ENCODE measurements around the gene CELF3. TPM values are rescaled to one million over a fixed set of nuclear protein-coding genes. Genes with fewer than 3 reads are reported as not detected.

CELF3 gene
- polyA plus RNA-seq, 1 of the 3 experiments (the other 2 are of a cell fraction), result 0.25 TPM

GRCh38 chr1:151668090-151668489 is 48.5 kb downstream of the CELF3 start:
- Histone ChIP-seq H3K27me3 (ENCODE audit: insufficient read depth) (no peaks in the 10 kb centered on the region), H3K79me2 (ENCODE audit: insufficient read depth) (peaks cover 15% of the 10 kb centered on the region; the same call in 1 of the 2 replicates), H3K4me1 (ENCODE audit: control insufficient read depth in 1 of 2, insufficient read depth in 2 of 2, low read depth in 1 of 2, low read length in 1 of 2) (no peaks in the 10 kb centered on the region; a peak in 1 of 4 replicates), H3K27ac (ENCODE audit: low read depth in 2 of 2, low read length in 1 of 2) (no peak overlapping the region), H3K36me3 (replicated peaks in 1 of 2; ENCODE audit: control insufficient read depth in 1 of 2, insufficient read depth in 2 of 2, low read length in 1 of 2) (peaks cover 45 to 49% of the 10 kb centered on the region in 2 experiments), H3K9ac (no peak overlapping the region), H2AFZ (ENCODE audit: low read depth) (no peak overlapping the region), H3K4me3 (ENCODE audit: low read depth in 2 of 2, low read length in 1 of 2) (no peak overlapping the region), H3K9me2 (no peaks in the 10 kb centered on the region), H3K9me3 (no peaks in the 10 kb centered on the region), H4K20me1 (ENCODE audit: insufficient read depth) (no peaks in the 10 kb centered on the region), H3F3A (replicated peaks; ENCODE audit: insufficient read depth) (peaks cover 5% of the 10 kb centered on the region), H3K4me2 (no peak overlapping the region)
- 92% methylated on average over 3 of the region's 3 CpGs for WGBS (ENCODE audit: low lambda C conversion rate)
- ChIA-PET POLR2A (no interaction called here), CTCF (interaction anchor here (0.6 to 1.2 kb wide), 3 partner anchors 10 to 74 kb away, joined by 3 to 6 read pairs (median 4); no protein-coding TSS in a partner anchor)
- no peak for DNase-seq
- no peak for TF ChIP-seq CHD2 (IDR thresholded peaks at IDR 0.05; ENCODE audit: low read length, partially characterized antibody)
- no peak for TF ChIP-seq CTCF (IDR thresholded peaks at IDR 0.05)
- TF ChIP-seq IRF3 (IDR thresholded peaks at IDR 0.05; ENCODE audit: low read depth, low read length), result no peak
- no peak for TF ChIP-seq EZH2phosphoT487 (IDR thresholded peaks at IDR 0.05; ENCODE audit: borderline replicate concordance, low read depth)
- no peak for TF ChIP-seq TEAD4 (IDR thresholded peaks at IDR 0.05; ENCODE audit: borderline replicate concordance, insufficient read depth)
- no peak for TF ChIP-seq POLR2AphosphoS5 (IDR thresholded peaks at IDR 0.05; ENCODE audit: low read depth, low read length)
- TF ChIP-seq ZBTB33 (IDR thresholded peaks at IDR 0.05; ENCODE audit: borderline replicate concordance, low read depth), result no peak
- TF ChIP-seq RAD21 (IDR thresholded peaks at IDR 0.05; ENCODE audit: low read length), result no peak
- no peak for TF ChIP-seq GABPA (IDR thresholded peaks at IDR 0.05; ENCODE audit: low read depth)

GRCh38 chr1:151661751-151662150 is 54.9 kb downstream of the CELF3 start:
- CTCF ChIA-PET, result interaction anchor here (1.2 kb wide), 1 partner anchor 8 kb away, joined by 3 read pairs; no protein-coding TSS in a partner anchor
- Histone ChIP-seq H3K79me2 (ENCODE audit: insufficient read depth) (no peaks in the 10 kb centered on the region), H3K27me3 (ENCODE audit: insufficient read depth) (no peaks in the 10 kb centered on the region), H3K36me3 (replicated peaks in 1 of 2; ENCODE audit: control insufficient read depth in 1 of 2, insufficient read depth in 2 of 2, low read length in 1 of 2) (peaks cover 45 to 61% of the 10 kb centered on the region in 2 experiments), H3K4me3 (ENCODE audit: low read depth in 2 of 2, low read length in 1 of 2) (no peak overlapping the region), H2AFZ (ENCODE audit: low read depth) (no peak overlapping the region), H3K4me2 (no peak overlapping the region), H3F3A (replicated peaks; ENCODE audit: insufficient read depth) (no peaks in the 10 kb centered on the region), H3K9me3 (no peaks in the 10 kb centered on the region), H3K9ac (no peak overlapping the region), H3K4me1 (ENCODE audit: control insufficient read depth in 1 of 2, insufficient read depth in 2 of 2, low read depth in 1 of 2, low read length in 1 of 2) (no peaks in the 10 kb centered on the region; a peak in 1 of 4 replicates), H4K20me1 (ENCODE audit: insufficient read depth) (no peaks in the 10 kb centered on the region), H3K27ac (ENCODE audit: low read depth in 2 of 2, low read length in 1 of 2) (no peak overlapping the region), H3K9me2 (no peaks in the 10 kb centered on the region)
- 85% methylated on average over 6 of the region's 6 CpGs for WGBS (ENCODE audit: low lambda C conversion rate)
- POLR2A ChIA-PET, result no interaction called here
- no peak for DNase-seq
- no peak for TF ChIP-seq REST (IDR thresholded peaks at IDR 0.05; ENCODE audit: low read depth, low read length)
- TF ChIP-seq EZH2phosphoT487 (IDR thresholded peaks at IDR 0.05; ENCODE audit: borderline replicate concordance, low read depth), result no peak
- no peak for TF ChIP-seq TEAD4 (IDR thresholded peaks at IDR 0.05; ENCODE audit: borderline replicate concordance, insufficient read depth)
- no peak for TF ChIP-seq RXRA (IDR thresholded peaks at IDR 0.05; ENCODE audit: borderline replicate concordance, low read depth)
- no peak for TF ChIP-seq CTCF (IDR thresholded peaks at IDR 0.05)
- no peak for TF ChIP-seq MXI1 (IDR thresholded peaks at IDR 0.05; ENCODE audit: low read depth, low read length)
- TF ChIP-seq YY1 (IDR thresholded peaks at IDR 0.05; ENCODE audit: low read depth), result no peak
- no peak for TF ChIP-seq EP300 (IDR thresholded peaks at IDR 0.05; ENCODE audit: borderline replicate concordance in 1 of 2, low read depth in 1 of 2, low read length in 1 of 2)
- no peak for TF ChIP-seq FOXJ3 (CRISPR knock-in tag; IDR thresholded peaks at IDR 0.05)

All from SK-N-SH (cell line).